ENCODE measurements around the gene CERS6.
"Not testable (repeated sequence)": the region's sequence is repeated elsewhere in the genome, so short reads cannot be mapped to it uniquely, and the experiment has no call there.

GRCh38 chr2:168491728-168492127 is 35.7 kb downstream of the CERS6 start:
- TF ChIP-seq CTCF (IDR thresholded peaks at IDR 0.05); ZFX (IDR thresholded peaks at IDR 0.05; ENCODE audit: borderline replicate concordance): not testable (repeated sequence)

Data from 22Rv1 (cell line).